Measurements from ENCODE around the gene MEGF6. TPM values are rescaled to one million over a fixed set of nuclear protein-coding genes. Genes with fewer than 3 reads are reported as not detected.

Gene MEGF6
- total and polyA plus RNA-seq, 9 donors, result 7.7 to 26.7 (median 15.3) TPM

GRCh38 chr1:3478187-3478586 lies 133.1 kb downstream of the MEGF6 start:
- no peaks in the 10 kb centered on the region for H3K9me3 ChIP-seq (replicated peaks; ENCODE audit: control insufficient read depth, low read depth, low read length)
- no peak overlapping the region for H3K27ac ChIP-seq (ENCODE audit: low read length)
- H3K4me1 ChIP-seq (ENCODE audit: control insufficient read depth, insufficient read depth, low read length), result no peaks in the 10 kb centered on the region
- no peaks in the 10 kb centered on the region for H3K27me3 ChIP-seq (ENCODE audit: control insufficient read depth, insufficient read depth, low read length)
- no peak overlapping the region for H3K4me3 ChIP-seq (ENCODE audit: low read length)
- H3K36me3 ChIP-seq (ENCODE audit: control insufficient read depth, insufficient read depth, low read length), result no peaks in the 10 kb centered on the region
- WGBS (ENCODE audit: insufficient coverage), result 65% methylated on average over 23 of the region's 24 CpGs
- no peak for DNase-seq

GRCh38 chr1:3477241-3477995 lies 133.9 kb downstream of the MEGF6 start:
- WGBS (ENCODE audit: insufficient coverage), result 39% methylated on average over 23 of the region's 28 CpGs
- no peaks in the 10 kb centered on the region for H3K9me3 ChIP-seq (replicated peaks; ENCODE audit: control insufficient read depth, low read depth, low read length)
- H3K4me3 ChIP-seq (ENCODE audit: low read length), result no peak overlapping the region

GRCh38 chr1:3476666-3477065 lies 134.6 kb downstream of the MEGF6 start:
- H3K27me3 ChIP-seq (ENCODE audit: control insufficient read depth, insufficient read depth, low read length), result no peaks in the 10 kb centered on the region
- whole genome bisulfite sequencing (ENCODE audit: insufficient coverage), result 78% methylated on average over 11 of the region's 16 CpGs
- no peaks in the 10 kb centered on the region for H3K36me3 ChIP-seq (ENCODE audit: control insufficient read depth, insufficient read depth, low read length)
- H3K4me1 ChIP-seq (ENCODE audit: control insufficient read depth, insufficient read depth, low read length), result peaks cover 3% of the 10 kb centered on the region
- H3K9me3 ChIP-seq (replicated peaks; ENCODE audit: control insufficient read depth, low read depth, low read length), result no peaks in the 10 kb centered on the region
- DNase-seq, result no peak
- no peak overlapping the region for H3K27ac ChIP-seq (ENCODE audit: low read length)
- H3K4me3 ChIP-seq (ENCODE audit: low read length), result no peak overlapping the region

More at GRCh38 chr1:3477241-3477995, 133.9 kb downstream of the MEGF6 start:
- Histone ChIP-seq H3K27ac (ENCODE audit: low read length) (no peak overlapping the region), H3K4me1 (ENCODE audit: control insufficient read depth, insufficient read depth, low read length) (no peaks in the 10 kb centered on the region), H3K36me3 (ENCODE audit: control insufficient read depth, insufficient read depth, low read length) (no peaks in the 10 kb centered on the region), H3K27me3 (ENCODE audit: control insufficient read depth, insufficient read depth, low read length) (no peaks in the 10 kb centered on the region)
- no peak for DNase-seq

- Histone ChIP-seq H3K36me3 (ENCODE audit: control insufficient read depth, insufficient read depth, low read length) (no peaks in the 10 kb centered on the region), H3K27me3 (ENCODE audit: control insufficient read depth, insufficient read depth, low read length) (no peaks in the 10 kb centered on the region), H3K9me3 (replicated peaks; ENCODE audit: control insufficient read depth, low read depth, low read length) (no peaks in the 10 kb centered on the region), H3K4me3 (ENCODE audit: low read length) (no peak overlapping the region), H3K27ac (ENCODE audit: low read length) (no peak overlapping the region), H3K4me1 (ENCODE audit: control insufficient read depth, insufficient read depth, low read length) (peaks cover 9% of the 10 kb centered on the region)
- DNase-seq, result no peak
- 77% methylated on average over 12 of the region's 14 CpGs for WGBS (ENCODE audit: insufficient coverage)
Observed at GRCh38 chr1:3475839-3476573, 135.3 kb downstream of the MEGF6 start.

- Histone ChIP-seq H3K9me3 (replicated peaks; ENCODE audit: control insufficient read depth, low read depth, low read length) (no peaks in the 10 kb centered on the region), H3K36me3 (ENCODE audit: control insufficient read depth, insufficient read depth, low read length) (no peaks in the 10 kb centered on the region), H3K4me1 (ENCODE audit: control insufficient read depth, insufficient read depth, low read length) (peaks cover 11% of the 10 kb centered on the region), H3K4me3 (ENCODE audit: low read length) (no peak overlapping the region), H3K27me3 (ENCODE audit: control insufficient read depth, insufficient read depth, low read length) (no peaks in the 10 kb centered on the region), H3K27ac (ENCODE audit: low read length) (no peak overlapping the region)
- DNase-seq, result no peak
- WGBS (ENCODE audit: insufficient coverage), result 68% methylated on average over 7 of the region's 10 CpGs
Observed at GRCh38 chr1:3474421-3474820, 136.9 kb downstream of the MEGF6 start.

GRCh38 chr1:3474016-3474415 lies 137.3 kb downstream of the MEGF6 start:
- H3K27ac ChIP-seq (ENCODE audit: low read length), result no peak overlapping the region
- no peaks in the 10 kb centered on the region for H3K27me3 ChIP-seq (ENCODE audit: control insufficient read depth, insufficient read depth, low read length)
- H3K9me3 ChIP-seq (replicated peaks; ENCODE audit: control insufficient read depth, low read depth, low read length), result no peaks in the 10 kb centered on the region
- H3K4me3 ChIP-seq (ENCODE audit: low read length), result no peak overlapping the region
- H3K4me1 ChIP-seq (ENCODE audit: control insufficient read depth, insufficient read depth, low read length), result peaks cover 11% of the 10 kb centered on the region
- H3K36me3 ChIP-seq (ENCODE audit: control insufficient read depth, insufficient read depth, low read length), result no peaks in the 10 kb centered on the region
- WGBS (ENCODE audit: insufficient coverage), result 89% methylated on average over 6 of the region's 8 CpGs
- DNase-seq, result no peak

- no peak overlapping the region for H3K27ac ChIP-seq (ENCODE audit: low read length)
- H3K9me3 ChIP-seq (replicated peaks; ENCODE audit: control insufficient read depth, low read depth, low read length), result no peaks in the 10 kb centered on the region
- H3K27me3 ChIP-seq (ENCODE audit: control insufficient read depth, insufficient read depth, low read length), result no peaks in the 10 kb centered on the region
- H3K4me1 ChIP-seq (ENCODE audit: control insufficient read depth, insufficient read depth, low read length), result peaks cover 11% of the 10 kb centered on the region
- H3K4me3 ChIP-seq (ENCODE audit: low read length), result no peak overlapping the region
- no peak for DNase-seq
- no peaks in the 10 kb centered on the region for H3K36me3 ChIP-seq (ENCODE audit: control insufficient read depth, insufficient read depth, low read length)
- WGBS (ENCODE audit: insufficient coverage), result 60% methylated on average over 20 of the region's 20 CpGs
Observed at GRCh38 chr1:3473381-3473844, 137.9 kb downstream of the MEGF6 start.

GRCh38 chr1:3472906-3473305 lies 138.4 kb downstream of the MEGF6 start:
- Histone ChIP-seq H3K27me3 (ENCODE audit: control insufficient read depth, insufficient read depth, low read length) (no peaks in the 10 kb centered on the region), H3K4me3 (ENCODE audit: low read length) (no peak overlapping the region), H3K9me3 (replicated peaks; ENCODE audit: control insufficient read depth, low read depth, low read length) (no peaks in the 10 kb centered on the region), H3K27ac (ENCODE audit: low read length) (no peak overlapping the region), H3K4me1 (ENCODE audit: control insufficient read depth, insufficient read depth, low read length) (peaks cover 13% of the 10 kb centered on the region), H3K36me3 (ENCODE audit: control insufficient read depth, insufficient read depth, low read length) (no peaks in the 10 kb centered on the region)
- no peak for DNase-seq
- WGBS (ENCODE audit: insufficient coverage), result 84% methylated on average over 13 of the region's 17 CpGs

- no peak for DNase-seq
- Histone ChIP-seq H3K9me3 (replicated peaks; ENCODE audit: control insufficient read depth, low read depth, low read length) (no peaks in the 10 kb centered on the region), H3K4me3 (ENCODE audit: low read length) (no peak overlapping the region), H3K27me3 (ENCODE audit: control insufficient read depth, insufficient read depth, low read length) (no peaks in the 10 kb centered on the region), H3K36me3 (ENCODE audit: control insufficient read depth, insufficient read depth, low read length) (no peaks in the 10 kb centered on the region), H3K4me1 (ENCODE audit: control insufficient read depth, insufficient read depth, low read length) (peaks cover 19% of the 10 kb centered on the region), H3K27ac (ENCODE audit: low read length) (no peak overlapping the region)
- 64% methylated on average over 16 of the region's 25 CpGs for WGBS (ENCODE audit: insufficient coverage)
Observed at GRCh38 chr1:3472088-3472850, 139.0 kb downstream of the MEGF6 start.
